HG03565 (cell line): Measurements from ENCODE around the gene CLPTM1L.
"Not testable (repeated sequence)": the region's sequence is repeated elsewhere in the genome, so short reads cannot be mapped to it uniquely, and the experiment has no call there.

Experiments used
- ATAC-seq: cut with Tn5 transposase; IDR thresholded peaks from one replicate; pipeline ENCODE4 v1.9.1; 2021; ENCODE audit warnings: mild to moderate bottlenecking, moderate library complexity; ENCODE audit not compliant: unreplicated experiment

Gene CLPTM1L

GRCh38 chr5:1328237-1329110 is 16.4 kb downstream of the CLPTM1L start:
- ATAC-seq: not testable (repeated sequence)

- not testable (repeated sequence) for ATAC-seq
These were observed 17.8 kb downstream of the CLPTM1L start for GRCh38 chr5:1326901-1327756.

DNA sequence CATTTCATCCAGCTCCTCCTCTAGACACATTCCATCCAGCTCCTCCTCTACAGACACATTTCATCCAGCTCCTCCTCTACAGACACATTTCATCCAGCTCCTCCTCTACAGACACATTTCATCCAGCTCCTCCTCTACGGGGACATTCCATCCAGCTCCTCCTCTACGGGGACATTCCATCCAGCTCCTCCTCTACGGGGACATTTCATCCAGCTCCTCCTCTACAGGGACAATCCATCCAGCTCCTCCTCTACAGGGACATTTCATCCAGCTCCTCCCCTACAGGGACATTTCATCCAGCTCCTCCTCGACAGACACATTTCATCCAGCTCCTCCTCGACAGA is 18.4 kb downstream of the CLPTM1L start:
- ATAC-seq: not testable (repeated sequence)

DNA sequence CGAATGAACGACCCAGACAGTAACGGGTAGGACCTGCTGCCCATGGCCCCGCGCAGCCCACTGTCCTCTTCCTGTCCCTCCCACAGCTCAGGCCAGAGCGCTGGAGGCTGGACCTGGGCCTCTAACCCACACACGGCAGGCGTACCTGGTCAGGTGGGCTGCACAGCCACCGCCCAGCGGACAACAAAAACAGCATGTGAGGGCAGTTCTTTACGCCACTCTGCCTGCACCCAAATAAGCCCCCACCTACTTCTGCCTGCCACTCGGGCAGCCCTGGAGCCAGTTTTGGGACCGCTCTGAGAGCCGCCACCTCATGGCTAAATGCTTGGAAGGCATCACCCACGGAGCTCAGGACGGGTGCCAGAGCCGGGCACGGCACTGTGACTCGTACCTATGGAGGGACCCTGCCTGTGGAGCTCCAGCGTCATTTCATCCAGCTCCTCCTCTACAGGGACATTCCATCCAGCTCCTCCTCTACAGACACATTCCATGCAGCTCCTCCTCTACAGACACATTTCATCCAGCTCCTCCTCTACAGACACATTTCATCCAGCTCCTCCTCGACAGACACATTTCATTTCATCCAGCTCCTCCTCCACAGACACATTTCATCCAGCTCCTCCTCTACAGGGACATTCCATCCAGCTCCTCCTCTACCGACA is 18.9 kb downstream of the CLPTM1L start:
- no peak for ATAC-seq

GRCh38 chr5:1325191-1325741 is 19.6 kb downstream of the CLPTM1L start:
- ATAC-seq: no peak

DNA sequence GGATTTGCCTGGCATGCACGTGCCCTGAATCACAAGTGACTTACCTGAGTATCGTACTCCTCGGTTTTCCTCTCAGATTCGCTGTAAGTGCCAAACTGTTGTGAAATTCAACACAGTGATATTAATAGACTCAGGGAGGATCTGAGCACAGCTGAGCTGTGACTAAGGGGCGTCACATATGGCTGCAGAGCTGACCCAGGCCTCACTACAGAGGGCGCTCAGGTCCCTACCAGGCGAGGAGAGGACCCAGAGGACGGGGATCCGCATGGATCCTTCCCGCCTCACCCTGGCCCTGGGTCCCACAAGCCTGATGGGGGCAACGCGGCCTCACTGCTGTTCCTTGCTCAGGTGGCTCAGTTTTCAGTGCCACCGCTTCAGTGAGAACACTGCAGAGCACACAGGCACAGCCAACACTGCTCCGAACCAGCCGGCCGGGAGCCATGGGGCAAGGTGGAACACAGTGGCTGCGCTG is 20.1 kb downstream of the CLPTM1L start:
- no peak for ATAC-seq

DNA sequence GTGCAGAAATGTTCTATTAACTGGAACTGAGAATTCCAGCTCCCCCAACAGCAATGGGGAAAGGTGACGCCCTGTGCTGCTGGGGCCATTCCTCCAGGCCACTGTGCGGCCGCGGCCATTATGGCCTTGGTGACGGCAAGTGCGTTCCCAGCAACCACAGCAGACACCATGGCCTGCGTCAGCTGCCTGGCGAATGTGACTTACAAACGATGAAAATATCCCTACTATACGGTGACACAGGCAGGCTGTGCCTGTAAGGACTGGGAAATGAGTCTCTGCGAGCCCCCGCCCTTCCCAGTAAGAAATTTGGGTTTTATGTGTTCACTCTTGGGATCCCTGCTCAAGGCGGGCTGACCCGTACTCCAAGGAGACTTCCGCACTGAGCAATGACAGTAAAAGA is 20.6 kb downstream of the CLPTM1L start:
- ATAC-seq: no peak

DNA sequence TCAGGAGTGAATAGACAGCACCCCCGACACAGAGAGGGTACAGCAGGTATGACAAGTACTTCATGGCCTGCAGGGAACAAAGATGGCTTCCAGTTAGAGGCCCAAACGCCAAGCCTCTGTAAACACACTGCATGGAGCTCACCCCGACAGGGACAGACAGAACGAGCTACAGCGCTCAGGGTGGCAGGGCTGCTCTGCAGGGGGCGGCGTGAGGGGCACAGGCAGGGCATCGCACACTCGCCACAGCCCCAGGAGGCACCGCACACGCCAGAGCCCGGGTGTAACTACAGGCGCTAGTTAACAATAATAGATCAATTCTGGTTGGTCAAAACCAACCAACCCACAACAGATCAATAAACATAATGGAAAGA is 21.1 kb downstream of the CLPTM1L start:
- no peak for ATAC-seq

DNA sequence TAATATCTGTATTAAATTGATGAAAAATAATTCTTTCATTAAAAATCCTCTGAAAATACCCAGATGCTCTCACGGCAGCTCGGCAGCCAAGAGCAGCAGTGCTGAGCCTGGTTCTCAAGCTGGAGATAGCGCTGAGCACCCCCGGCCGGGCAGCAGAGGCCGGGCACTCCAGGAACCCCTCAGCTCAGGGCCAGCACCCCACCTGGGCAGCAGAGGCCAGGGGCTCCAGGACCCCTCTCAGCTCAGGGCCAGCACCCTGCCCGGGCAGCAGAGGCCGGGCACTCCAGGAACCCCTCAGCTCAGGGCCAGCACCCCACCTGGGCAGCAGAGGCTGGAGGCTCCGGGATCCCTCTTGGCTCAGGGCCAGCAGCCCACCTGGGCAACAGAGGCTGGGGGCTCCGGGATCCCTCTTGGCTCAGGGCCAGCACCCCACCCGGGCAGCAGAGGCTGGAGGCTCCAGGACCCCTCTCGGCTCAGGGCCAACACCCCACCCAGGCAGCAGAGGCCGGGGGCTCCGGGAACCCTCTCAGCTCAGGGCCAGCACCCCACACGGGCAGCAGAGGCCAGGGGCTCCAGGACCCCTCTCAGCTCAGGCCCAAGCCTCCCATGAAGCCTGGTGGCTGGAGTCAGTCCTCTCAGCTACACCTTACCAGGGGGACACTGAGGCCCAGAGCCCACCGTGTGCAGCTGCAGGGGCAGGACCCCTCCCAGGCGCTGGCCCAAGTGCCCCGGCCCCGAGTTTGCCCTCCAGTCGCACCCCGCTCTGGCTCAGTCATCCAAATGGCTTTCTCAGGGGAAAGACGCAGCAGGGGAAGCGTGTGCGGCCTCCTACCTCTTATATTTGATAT is 21.7 kb downstream of the CLPTM1L start:
- ATAC-seq: no peak

DNA sequence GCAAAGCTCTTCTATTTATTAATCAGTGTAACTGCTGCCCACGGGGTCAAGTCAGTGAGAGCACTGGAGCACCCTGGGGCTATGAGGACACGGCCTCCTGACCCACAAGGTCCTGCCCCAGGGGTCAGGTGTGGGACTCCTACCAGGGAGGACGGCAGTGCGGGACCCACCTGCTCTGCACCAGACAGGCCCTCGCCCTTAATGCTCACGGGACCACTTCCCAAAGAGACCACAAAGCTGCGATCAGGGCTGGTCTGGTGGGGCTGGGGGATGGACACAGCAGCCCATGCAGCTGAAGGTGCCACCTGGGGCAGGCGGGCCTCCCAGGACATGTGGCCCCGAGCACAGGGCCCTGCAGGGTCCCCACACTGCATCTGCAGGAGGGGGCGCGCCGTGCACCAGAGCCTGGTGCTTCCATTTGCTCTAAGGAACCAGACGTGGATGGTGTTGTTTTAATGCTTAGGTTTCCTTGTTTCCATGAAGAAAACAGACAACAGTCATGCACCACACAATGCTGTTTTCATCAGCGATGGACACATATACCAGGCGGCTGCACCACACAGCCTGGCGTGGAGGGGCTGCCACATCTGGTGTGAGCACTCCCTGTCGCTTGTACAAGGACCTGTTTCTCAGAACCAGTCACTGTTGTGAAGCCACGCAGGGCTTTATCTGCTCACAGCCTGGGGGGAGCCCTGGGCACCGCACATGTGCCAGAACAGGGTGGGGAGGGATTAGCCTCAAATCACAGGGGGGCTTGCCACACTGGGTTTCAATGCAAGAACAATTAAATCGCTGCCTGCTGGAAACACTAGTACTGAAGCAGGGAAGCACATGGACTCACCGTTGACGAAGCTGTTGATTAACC is 22.6 kb downstream of the CLPTM1L start:
- ATAC-seq: no peak

GRCh38 chr5:1321576-1321975 is 23.3 kb downstream of the CLPTM1L start:
- no peak for ATAC-seq

GRCh38 chr5:1320436-1321344 is 24.2 kb downstream of the CLPTM1L start:
- no peak for ATAC-seq

GRCh38 chr5:1319436-1320256 is 25.3 kb downstream of the CLPTM1L start:
- ATAC-seq: no peak

DNA sequence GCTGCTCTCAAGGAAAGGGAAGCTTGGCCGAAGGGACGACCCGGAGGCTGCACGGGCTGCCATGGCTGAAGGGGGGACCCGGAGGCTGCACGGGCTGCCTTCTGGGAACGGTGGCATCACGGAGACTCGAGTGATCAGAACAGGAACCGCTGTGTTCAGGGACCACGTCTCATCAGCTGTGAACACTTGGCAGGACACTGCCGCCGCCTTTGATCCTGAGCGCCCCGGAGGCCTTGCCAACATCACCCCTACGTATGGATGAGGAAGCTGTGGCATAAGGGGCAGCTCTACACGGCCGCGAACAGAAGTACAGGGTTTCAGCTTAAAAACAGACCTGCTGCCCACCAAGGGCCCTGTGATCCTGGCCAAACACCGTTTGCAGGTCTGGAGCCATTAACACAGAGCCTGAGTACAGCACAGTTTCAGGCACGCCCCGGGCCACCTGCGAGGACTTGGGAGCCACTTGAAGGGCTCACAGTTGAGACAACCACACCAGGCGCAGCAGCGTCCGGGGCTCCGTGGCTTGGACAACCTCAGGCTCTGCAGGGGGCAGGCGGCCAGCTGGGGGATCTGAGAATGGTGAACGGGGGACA is 26.1 kb downstream of the CLPTM1L start:
- ATAC-seq: no peak

- no peak for ATAC-seq
These were observed 26.9 kb downstream of the CLPTM1L start for GRCh38 chr5:1317921-1318565.

GRCh38 chr5:1316588-1317340 is 28.1 kb downstream of the CLPTM1L start:
- ATAC-seq: no peak
